PC-3 (cell line): ENCODE data around the gene FAM151A.
"Not testable (repeated sequence)": the region's sequence is repeated elsewhere in the genome, so short reads cannot be mapped to it uniquely, and the experiment has no call there.

Experiments
- CTCF ChIP-seq: fragments of 300-600 bp; sonication (generic); conservative IDR thresholded peaks from 2 replicates; pipeline ENCODE4 v1.5.1; 2017; ENCODE audit warnings: antibody characterized with exemption, low read depth, mild to moderate bottlenecking, low read length
- EZH2phosphoT487 ChIP-seq: fragments of 300-600 bp; sonication (generic); IDR thresholded peaks from 2 replicates; pipeline ENCODE4 v1.6.1; 2018; ENCODE audit warnings: mild to moderate bottlenecking, antibody characterized with exemption, low read length, borderline replicate concordance

- TF ChIP-seq CTCF, EZH2phosphoT487: not testable (repeated sequence)
These were observed 12.5 kb upstream of the FAM151A start for GRCh38 chr1:54635804-54636203.
